22Rv1 (cell line): ENCODE results near the gene HAND1.

Source experiments
- CTCF ChIP-seq: fragments of 450-650 bp; IDR thresholded peaks from 2 replicates; pipeline ENCODE4 v1.5.1; 2017; ENCODE audit warnings: mild to moderate bottlenecking
- ZFX ChIP-seq: fragments of 450-650 bp; IDR thresholded peaks from 2 replicates; pipeline ENCODE4 v1.6.1; 2017; ENCODE audit warnings: antibody characterized with exemption, borderline replicate concordance

- TF ChIP-seq CTCF = no peak
- no peak for TF ChIP-seq ZFX
Observed at GRCh38 chr5:154437281-154437965, 40.6 kb downstream of the HAND1 start.
